Neural cell (in vitro differentiated cells): Measurements from ENCODE around the gene SRPK1.

Source experiments
- CTCF ChIP-seq: fragments of 450-650 bp; IDR thresholded peaks from 2 replicates; pipeline ENCODE4 v1.5.1; 2014; ENCODE audit warnings: antibody characterized with exemption, mild to moderate bottlenecking, moderate library complexity; ENCODE audit not compliant: poor library complexity, severe bottlenecking
- EP300 ChIP-seq: fragments of 450-650 bp; conservative IDR thresholded peaks from 2 replicates; pipeline ENCODE4 v1.6.1; 2014; ENCODE audit warnings: antibody characterized with exemption, mild to moderate bottlenecking, moderate library complexity; ENCODE audit not compliant: poor library complexity, severe bottlenecking
- EZH2 ChIP-seq: fragments of 200-600, 300-800 bp; shearing (Covaris generic), sonication (generic); IDR thresholded peaks from 2 replicates; pipeline ENCODE4 v1.6.1; 2014; ENCODE audit warnings: antibody characterized with exemption, low read length, borderline replicate concordance, mild to moderate bottlenecking; ENCODE audit not compliant: insufficient read depth, poor library complexity, severe bottlenecking
- MXI1 ChIP-seq: fragments of 450-650 bp; conservative IDR thresholded peaks from 2 replicates; pipeline ENCODE4 v1.6.1; 2014; ENCODE audit warnings: antibody characterized with exemption, mild to moderate bottlenecking; ENCODE audit not compliant: poor library complexity, severe bottlenecking
- POLR2AphosphoS5 ChIP-seq: IDR thresholded peaks from 2 replicates; pipeline ENCODE4 v1.6.1; 2012
- RAD21 ChIP-seq: fragments of 450-650 bp; conservative IDR thresholded peaks from 2 replicates; pipeline ENCODE4 v1.6.1; 2014; ENCODE audit warnings: antibody characterized with exemption, mild to moderate bottlenecking, moderate library complexity
- REST ChIP-seq: IDR thresholded peaks from 2 replicates; pipeline ENCODE4 v1.6.1; 2012; ENCODE audit warnings: borderline replicate concordance
- SMC3 ChIP-seq: fragments of 450-650 bp; conservative IDR thresholded peaks from 2 replicates; pipeline ENCODE4 v1.6.1; 2014; ENCODE audit warnings: antibody characterized with exemption, mild to moderate bottlenecking, moderate library complexity; ENCODE audit not compliant: poor library complexity

DNA sequence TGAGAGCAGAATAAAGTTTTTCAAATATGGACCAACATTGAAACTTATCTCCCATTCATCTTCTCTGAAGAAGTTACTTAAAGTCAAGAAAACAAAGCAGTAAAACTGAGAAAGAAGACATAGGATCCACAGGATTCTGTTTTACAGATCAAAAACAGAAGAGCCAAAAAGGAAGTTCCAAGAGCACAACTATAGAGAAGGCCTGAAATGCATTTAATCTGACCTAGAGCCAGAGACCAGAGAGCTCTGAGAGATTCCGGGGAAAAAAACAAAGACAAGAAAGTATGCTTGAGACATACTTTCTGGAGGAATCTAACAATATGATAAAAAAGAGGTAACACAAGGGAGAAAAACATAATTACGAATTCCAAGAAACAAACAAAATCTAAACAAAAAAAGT lies 26.1 kb downstream of the SRPK1 start:
- TF ChIP-seq EP300 = no peak
- TF ChIP-seq EZH2 = no peak
- no peak for TF ChIP-seq CTCF
- no peak for TF ChIP-seq SMC3
- no peak for TF ChIP-seq RAD21
- no peak for TF ChIP-seq MXI1
- no peak for TF ChIP-seq REST
- TF ChIP-seq POLR2AphosphoS5 = no peak
